ES-I3 (cell line): ENCODE measurements around the gene PHLDB2.

Experiments used
- H3K36me3 ChIP-seq: 2 replicates; pipeline ENCODE4 v1.6.1; 2013; ENCODE audit warnings: mild to moderate bottlenecking, low read length, control low read depth, moderate library complexity; ENCODE audit not compliant: insufficient read depth
- H3K4me1 ChIP-seq: 2 replicates; pipeline ENCODE4 v1.6.1; 2013; ENCODE audit warnings: mild to moderate bottlenecking, control low read depth, low read length; ENCODE audit not compliant: insufficient read depth
- H3K9ac ChIP-seq: 2 replicates; pipeline ENCODE4 v1.6.1; 2013; ENCODE audit warnings: low read depth, mild to moderate bottlenecking, low read length, moderate library complexity
- H3K9me3 ChIP-seq: 2 replicates; pipeline ENCODE4 v1.6.1; 2013; ENCODE audit warnings: mild to moderate bottlenecking, low read length, moderate library complexity; ENCODE audit not compliant: control insufficient read depth, insufficient read depth

Gene PHLDB2

DNA sequence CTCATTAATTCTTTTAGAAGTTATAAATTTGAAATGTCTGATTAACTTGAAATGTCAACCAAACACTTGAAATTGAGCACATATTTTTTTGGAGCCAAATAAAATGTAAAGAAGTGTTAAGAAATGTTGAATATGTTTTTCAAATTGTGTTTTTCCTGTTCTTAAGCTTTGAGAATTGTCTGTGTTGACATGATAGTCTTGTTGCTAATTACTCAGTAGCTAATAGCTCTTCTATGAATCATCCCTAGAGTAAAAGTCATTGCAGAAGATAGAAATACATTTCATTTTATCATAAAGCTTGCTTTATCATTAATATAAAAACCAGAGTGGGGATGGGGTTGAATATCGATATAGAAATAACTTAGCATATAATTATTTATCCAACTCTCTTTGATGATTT lies 77.9 kb downstream of the PHLDB2 start:
- H3K36me3 ChIP-seq, result no peaks in the 10 kb centered on the region

DNA sequence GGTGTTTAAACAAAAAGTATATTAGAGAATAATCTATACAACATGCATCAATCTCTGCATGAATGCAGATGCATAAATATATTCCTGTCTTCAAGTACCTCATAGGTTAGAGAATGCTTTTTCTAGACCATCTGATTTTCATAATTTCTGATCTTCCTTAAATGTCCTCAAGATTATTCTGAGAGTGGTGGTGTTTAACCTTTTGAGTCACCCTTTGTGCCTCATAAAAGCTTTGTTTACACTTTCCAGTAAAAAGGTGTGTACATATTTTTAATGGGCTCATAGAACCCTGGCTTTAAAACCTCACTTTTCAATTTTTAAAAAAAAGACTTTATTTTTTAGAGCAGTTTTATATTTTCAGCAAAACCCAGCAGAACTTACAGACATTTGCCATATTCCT lies 78.8 kb downstream of the PHLDB2 start:
- peaks cover 5% of the 10 kb centered on the region; the same call in 1 of the 2 replicates for H3K9me3 ChIP-seq
- no peak overlapping the region for H3K9ac ChIP-seq
- H3K36me3 ChIP-seq, result no peaks in the 10 kb centered on the region
- H3K4me1 ChIP-seq, result no peaks in the 10 kb centered on the region

More for the DNA sequence above, 77.9 kb downstream of the PHLDB2 start:
- H3K9me3 ChIP-seq, result peaks cover 5% of the 10 kb centered on the region; the same call in 1 of the 2 replicates
- no peaks in the 10 kb centered on the region for H3K4me1 ChIP-seq
- no peak overlapping the region for H3K9ac ChIP-seq

DNA sequence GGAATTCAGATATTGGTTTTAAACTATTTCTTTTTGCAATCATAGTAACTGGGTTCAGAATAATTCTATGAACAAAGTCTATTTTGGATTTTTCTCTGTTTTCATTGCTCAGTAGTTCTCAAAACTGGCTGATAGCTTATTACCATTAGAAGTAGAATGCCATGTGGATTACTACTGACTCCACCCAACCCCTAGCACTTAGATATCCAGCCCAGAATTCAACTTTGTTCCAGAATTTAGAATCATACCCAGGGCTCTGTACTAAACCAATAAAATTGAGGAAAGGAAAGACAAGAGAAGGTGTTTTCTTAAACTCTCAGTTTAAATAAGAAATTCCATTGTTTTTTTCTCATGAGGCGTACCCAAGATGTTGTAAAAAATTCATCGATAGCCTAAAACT lies 80.8 kb downstream of the PHLDB2 start:
- no peaks in the 10 kb centered on the region for H3K4me1 ChIP-seq
- H3K9me3 ChIP-seq, result no peaks in the 10 kb centered on the region
- no peaks in the 10 kb centered on the region for H3K36me3 ChIP-seq
- no peak overlapping the region for H3K9ac ChIP-seq

DNA sequence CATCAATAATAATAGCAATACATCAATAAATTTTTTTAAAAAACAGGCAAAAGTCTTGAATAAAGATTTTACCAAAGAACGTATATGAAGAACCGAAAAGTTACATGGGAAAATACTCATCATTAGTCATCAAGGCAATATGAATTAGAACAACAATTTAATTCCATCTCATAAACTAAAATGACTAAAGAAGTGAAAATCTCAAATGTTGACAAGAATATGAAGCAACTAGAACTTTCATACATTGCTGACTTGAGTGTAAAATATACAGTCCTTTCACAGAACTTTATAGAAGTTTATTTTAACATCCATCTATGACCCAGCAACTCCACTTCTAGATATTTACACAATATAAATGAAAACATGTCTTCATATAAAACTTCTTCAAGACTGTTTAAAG lies 84.5 kb downstream of the PHLDB2 start:
- no peaks in the 10 kb centered on the region for H3K4me1 ChIP-seq
- H3K36me3 ChIP-seq, result no peaks in the 10 kb centered on the region
- H3K9ac ChIP-seq, result no peak overlapping the region
- no peaks in the 10 kb centered on the region for H3K9me3 ChIP-seq

DNA sequence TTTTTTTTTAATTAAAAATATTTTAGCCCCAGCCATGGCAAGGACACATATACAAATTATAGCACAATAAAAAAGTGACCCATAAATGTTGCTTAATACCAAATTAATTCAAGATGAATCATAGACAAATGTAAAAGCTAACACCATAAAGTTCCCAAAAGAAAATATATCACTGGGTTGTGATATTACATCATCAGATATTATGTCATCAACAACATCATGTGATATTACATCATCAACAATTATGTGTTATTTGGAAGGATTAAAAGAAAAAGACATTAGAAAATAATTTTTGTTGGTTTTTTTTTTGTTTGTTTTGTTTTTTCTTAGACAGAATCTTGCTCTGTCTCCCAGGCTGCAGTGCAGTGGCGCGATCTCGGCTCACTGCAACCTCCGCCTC lies 85.3 kb downstream of the PHLDB2 start:
- no peaks in the 10 kb centered on the region for H3K36me3 ChIP-seq
- no peaks in the 10 kb centered on the region for H3K4me1 ChIP-seq
- H3K9me3 ChIP-seq, result no peaks in the 10 kb centered on the region
- no peak overlapping the region for H3K9ac ChIP-seq

DNA sequence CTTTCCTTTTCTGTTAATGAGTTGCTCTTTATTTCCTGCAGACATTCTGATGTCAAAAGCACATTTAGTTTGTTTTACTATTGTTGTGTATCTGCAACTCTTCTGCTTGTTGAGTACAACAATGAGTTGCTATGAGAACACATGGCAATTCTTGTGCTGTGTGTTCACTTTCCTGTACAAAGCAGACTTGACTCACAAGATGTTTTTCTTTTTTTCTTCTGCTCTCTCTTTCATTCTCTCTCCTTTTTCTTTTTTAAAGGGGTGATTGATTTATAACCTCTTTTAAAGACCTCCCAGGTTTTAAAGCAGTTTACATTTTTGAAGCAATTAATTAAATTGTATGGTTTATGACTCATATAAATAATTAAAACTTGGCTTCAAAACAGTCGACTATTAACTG lies 88.2 kb downstream of the PHLDB2 start:
- no peaks in the 10 kb centered on the region for H3K4me1 ChIP-seq
- no peaks in the 10 kb centered on the region for H3K36me3 ChIP-seq
- no peaks in the 10 kb centered on the region for H3K9me3 ChIP-seq
- H3K9ac ChIP-seq, result no peak overlapping the region

DNA sequence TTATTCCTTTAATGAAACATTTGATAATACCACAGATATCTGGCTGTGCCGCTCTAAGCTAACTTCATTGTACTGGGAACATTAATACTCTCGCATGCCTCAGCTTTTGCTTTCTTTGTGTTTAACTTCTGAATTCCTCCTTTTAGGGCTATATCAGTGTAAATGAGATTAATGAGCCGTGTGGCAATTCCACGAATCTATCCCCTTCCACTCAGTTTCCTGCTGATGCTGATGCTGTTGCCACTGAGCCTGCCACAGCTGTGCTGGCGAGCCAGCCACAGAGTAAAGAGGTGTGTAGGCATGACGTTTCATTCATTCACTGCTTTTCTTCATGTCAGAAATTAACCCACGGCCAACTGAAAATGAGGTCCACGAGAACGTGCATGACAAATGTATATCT lies 89.7 kb downstream of the PHLDB2 start:
- Histone ChIP-seq H3K4me1 (peaks cover 8% of the 10 kb centered on the region; the same call in 1 of the 2 replicates), H3K9me3 (no peaks in the 10 kb centered on the region), H3K9ac (no peak overlapping the region), H3K36me3 (no peaks in the 10 kb centered on the region)

DNA sequence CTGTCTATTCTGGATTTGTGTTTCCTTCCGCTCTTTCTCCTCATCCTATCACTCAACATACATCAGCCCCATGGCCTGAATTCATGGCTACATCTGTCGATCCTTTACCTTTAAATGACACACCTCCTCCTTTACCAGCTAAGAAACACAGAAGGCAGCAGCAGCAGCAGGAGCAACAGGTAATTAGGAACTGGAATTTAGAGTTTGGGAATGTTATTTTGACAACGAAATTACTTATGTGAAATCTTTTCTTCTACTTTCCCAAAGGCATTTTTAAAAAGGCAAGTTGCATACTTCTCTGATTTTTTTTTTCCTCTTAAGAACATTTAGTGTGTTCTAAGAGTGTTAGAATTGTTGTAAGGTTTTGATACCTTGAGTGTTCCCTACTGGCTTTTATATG lies 90.6 kb downstream of the PHLDB2 start:
- Histone ChIP-seq H3K9me3 (no peaks in the 10 kb centered on the region), H3K9ac (no peak overlapping the region), H3K36me3 (no peaks in the 10 kb centered on the region), H3K4me1 (peaks cover 17% of the 10 kb centered on the region; the same call in 1 of the 2 replicates)

DNA sequence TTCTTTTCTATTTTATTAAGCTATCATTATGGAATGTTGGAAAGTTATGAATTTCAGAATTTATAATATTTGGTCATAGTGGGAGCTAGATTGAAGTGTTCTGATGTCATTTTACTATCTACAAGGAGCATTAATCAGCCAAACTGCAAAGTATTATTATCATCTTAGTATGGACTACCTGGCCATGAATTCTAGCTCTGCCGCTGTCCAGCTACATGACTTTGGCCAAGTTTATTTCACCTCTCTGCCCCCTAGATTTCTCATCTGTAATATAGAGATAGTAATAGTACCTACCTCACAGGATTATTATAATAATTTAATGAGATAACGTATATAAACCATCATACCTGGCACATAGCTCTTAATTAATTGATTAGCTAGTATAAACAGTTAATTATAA lies 92.0 kb downstream of the PHLDB2 start:
- Histone ChIP-seq H3K36me3 (no peaks in the 10 kb centered on the region), H3K4me1 (peaks cover 17% of the 10 kb centered on the region; the same call in 1 of the 2 replicates), H3K9me3 (no peaks in the 10 kb centered on the region), H3K9ac (no peak overlapping the region)

DNA sequence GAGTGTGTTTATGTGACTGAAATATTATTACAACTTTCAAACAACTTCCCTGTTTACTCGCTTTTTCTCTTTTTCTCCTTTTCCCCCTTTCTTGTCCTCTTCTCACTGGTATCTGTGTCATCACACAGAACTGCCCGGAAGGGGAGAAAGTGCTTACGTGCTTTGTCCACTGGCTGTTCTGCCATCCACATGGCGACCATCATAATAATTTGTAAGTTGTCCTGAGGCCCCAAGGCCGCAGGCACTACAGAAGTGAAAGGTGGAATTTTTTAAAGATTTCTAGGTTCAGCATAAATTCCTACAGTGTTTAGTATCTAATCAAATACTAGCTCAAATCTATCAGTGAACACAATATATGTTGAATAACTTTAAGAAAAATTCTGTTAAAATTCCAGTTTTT lies 93.0 kb downstream of the PHLDB2 start:
- Histone ChIP-seq H3K9ac (no peak overlapping the region), H3K4me1 (peaks cover 23% of the 10 kb centered on the region), H3K36me3 (no peaks in the 10 kb centered on the region), H3K9me3 (no peaks in the 10 kb centered on the region)

DNA sequence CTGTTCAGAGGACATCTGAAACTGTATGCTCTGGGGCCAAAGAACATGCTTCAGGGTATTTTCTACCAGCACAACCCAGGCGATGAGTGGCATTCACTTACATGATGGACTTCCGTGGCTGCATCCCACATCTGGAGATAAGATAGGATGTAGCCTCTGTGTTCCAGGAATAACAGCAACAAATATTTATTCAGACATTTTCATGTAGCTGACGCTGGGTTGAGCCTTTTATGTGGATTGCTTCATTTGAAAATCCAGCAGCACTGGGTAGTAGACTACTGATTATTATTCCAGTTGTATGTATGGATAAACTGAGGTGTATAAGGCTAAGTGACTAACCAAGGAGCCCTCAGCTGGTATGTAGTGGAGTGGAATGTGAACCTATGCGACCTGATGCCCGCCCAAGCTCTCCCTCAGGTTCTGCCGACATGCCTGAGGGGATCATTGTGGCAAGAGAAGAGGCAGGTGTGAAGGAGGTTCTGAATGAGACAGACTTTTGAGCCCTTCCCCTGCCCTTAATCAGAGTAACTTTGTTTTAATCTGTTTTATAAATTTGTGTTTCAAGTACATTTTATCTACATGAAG lies 93.9 kb downstream of the PHLDB2 start:
- H3K9me3 ChIP-seq, result no peaks in the 10 kb centered on the region
- peaks cover 25% of the 10 kb centered on the region for H3K4me1 ChIP-seq
- no peak overlapping the region for H3K9ac ChIP-seq
- H3K36me3 ChIP-seq, result no peaks in the 10 kb centered on the region

DNA sequence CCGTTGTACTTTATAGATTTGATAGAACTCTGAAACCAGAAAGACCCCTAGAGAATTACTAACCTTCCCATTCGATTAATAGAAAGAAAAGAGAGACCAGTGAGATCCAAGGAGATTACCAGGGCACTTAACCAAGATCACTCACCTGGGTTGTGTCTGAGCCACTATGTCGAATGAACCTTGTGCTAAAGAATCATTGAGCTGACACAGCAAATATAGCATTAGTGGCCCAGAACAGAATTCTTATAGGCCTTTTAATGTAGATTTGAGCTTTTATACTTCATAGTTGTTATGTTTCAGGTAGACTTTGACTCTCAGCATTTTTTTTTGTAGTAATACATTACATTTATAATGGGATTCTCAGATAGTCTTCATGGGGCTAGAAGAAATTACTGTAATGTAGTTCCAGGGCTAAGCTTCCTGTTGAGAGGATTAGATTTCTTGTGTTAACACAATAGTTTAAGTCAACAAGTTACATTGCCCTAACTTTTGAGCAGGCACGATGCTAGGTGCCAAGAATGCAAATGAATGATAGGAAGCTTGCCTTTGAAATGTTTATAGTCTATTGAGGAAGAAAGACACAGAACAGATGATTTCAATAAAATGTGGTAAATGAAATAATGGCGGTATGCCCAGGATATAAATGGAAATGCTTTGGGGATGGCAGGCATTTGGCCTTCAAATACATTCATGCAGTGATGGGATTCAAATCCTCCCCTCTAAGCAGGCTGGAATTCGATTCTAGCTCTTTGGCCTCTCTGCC lies 95.3 kb downstream of the PHLDB2 start:
- Histone ChIP-seq H3K36me3 (no peaks in the 10 kb centered on the region), H3K9ac (no peak overlapping the region), H3K4me1 (peaks cover 39% of the 10 kb centered on the region), H3K9me3 (no peaks in the 10 kb centered on the region)

DNA sequence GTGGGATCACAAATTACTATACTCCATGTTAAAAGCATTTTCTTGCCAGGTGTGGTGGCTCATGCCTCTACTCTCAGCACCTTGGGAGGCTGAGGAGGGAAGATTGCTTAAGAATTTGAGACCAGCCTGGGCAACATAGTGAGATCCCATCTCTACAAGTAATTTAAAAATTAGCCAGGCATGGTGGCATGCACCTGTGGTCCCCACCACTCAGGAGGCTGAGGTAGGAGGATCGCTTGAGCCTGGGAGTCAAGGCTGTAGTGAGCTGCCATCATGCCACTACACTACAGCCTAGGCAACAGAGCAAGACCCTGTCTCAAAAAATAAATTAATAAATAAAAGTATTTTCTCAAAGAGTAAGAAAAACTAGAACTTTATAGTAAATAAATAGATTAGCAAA lies 96.8 kb downstream of the PHLDB2 start:
- H3K36me3 ChIP-seq, result no peaks in the 10 kb centered on the region
- no peak overlapping the region for H3K9ac ChIP-seq
- H3K4me1 ChIP-seq, result peaks cover 40% of the 10 kb centered on the region
- H3K9me3 ChIP-seq, result no peaks in the 10 kb centered on the region

DNA sequence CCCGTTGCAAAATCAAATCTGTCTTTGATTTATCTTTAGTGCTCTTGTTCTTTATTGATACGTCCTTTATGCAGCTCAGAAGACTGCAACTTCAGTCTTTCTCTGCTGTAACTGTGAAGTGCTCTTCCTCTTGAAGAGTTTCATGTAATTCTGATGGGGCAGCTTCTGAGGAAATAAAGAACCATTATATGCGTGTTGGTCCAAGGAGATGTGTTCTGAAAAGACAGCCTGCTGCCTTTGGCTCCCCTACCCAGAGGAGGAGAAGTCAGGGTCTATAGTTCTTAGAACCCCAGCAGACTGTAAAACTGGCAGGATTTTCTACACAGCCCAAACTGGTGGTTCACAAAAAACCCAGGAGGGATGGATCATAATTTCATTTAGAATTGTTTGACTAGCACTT lies 97.4 kb downstream of the PHLDB2 start:
- H3K9me3 ChIP-seq, result no peaks in the 10 kb centered on the region
- H3K9ac ChIP-seq, result no peak overlapping the region
- peaks cover 40% of the 10 kb centered on the region for H3K4me1 ChIP-seq
- no peaks in the 10 kb centered on the region for H3K36me3 ChIP-seq

DNA sequence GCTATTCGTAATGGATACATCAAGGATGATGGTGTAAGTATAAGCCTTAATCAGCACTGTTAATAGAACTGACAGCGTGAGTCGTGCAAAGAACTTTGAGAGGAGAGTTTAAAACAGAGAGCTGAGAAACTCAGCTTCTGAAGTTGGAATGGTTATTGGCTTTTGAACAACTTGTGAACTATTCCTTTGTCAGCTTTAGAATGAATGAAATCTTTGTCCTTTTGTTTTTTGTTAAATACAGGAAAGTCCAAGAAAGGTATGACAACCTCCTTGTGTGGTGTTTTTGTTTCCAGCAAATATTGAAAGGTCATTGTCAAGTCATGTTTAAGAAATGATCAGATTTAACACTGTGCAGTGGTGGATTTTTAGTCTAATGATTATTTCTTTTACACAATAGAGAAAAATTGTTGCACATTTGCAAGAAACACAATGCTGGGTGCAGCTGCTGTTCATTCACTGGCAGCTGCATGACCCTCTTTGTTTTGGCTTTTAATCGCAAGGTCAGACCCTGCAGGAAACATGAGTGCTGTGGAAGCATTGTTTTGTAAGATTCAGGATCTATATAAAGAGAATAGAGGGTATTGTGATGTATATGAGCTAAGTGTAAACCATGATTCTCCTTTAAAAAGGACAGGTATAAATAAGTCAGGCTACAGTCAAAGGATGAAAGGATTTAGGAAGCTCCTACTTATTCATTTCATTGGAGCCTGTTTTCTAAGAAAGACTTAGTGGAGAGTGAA lies 98.1 kb downstream of the PHLDB2 start:
- H3K36me3 ChIP-seq, result no peaks in the 10 kb centered on the region
- peaks cover 44% of the 10 kb centered on the region for H3K4me1 ChIP-seq

More for the DNA sequence above, 98.1 kb downstream of the PHLDB2 start:
- Histone ChIP-seq H3K9ac (no peak overlapping the region), H3K9me3 (no peaks in the 10 kb centered on the region)
